GM12874 (cell line): ENCODE results near the gene CA10.

Source experiments
- TF ChIP-seq, protein P1 (sequence below): IDR thresholded peaks from 2 replicates; pipeline ENCODE4 v1.5.1; 2011; ENCODE audit warnings: low read depth, mild to moderate bottlenecking, control low read depth, low read length, moderate library complexity; ENCODE audit not compliant: insufficient read depth

CA10 gene

DNA sequence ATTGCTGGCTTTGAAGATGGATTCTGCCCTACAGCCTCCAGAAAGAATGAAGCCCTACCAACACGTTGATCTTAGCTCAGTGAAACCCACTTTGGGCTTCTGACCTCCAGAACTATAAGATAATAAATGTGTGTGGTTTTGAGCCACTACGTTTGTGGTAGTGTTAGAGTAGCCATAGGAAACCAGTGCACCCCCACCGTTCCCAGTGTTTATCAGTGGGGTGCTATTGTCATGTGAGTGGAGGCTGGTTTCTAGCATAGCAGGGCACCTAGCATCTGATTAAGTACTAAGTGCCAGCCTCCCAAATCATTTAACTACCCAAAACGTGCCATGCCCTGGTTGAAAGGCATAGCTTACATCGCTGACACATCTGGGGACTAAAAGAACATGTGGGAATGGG, 474.3 kb downstream of the CA10 start:
- TF ChIP-seq, protein P1, sequence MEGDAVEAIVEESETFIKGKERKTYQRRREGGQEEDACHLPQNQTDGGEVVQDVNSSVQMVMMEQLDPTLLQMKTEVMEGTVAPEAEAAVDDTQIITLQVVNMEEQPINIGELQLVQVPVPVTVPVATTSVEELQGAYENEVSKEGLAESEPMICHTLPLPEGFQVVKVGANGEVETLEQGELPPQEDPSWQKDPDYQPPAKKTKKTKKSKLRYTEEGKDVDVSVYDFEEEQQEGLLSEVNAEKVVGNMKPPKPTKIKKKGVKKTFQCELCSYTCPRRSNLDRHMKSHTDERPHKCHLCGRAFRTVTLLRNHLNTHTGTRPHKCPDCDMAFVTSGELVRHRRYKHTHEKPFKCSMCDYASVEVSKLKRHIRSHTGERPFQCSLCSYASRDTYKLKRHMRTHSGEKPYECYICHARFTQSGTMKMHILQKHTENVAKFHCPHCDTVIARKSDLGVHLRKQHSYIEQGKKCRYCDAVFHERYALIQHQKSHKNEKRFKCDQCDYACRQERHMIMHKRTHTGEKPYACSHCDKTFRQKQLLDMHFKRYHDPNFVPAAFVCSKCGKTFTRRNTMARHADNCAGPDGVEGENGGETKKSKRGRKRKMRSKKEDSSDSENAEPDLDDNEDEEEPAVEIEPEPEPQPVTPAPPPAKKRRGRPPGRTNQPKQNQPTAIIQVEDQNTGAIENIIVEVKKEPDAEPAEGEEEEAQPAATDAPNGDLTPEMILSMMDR = no peak

DNA sequence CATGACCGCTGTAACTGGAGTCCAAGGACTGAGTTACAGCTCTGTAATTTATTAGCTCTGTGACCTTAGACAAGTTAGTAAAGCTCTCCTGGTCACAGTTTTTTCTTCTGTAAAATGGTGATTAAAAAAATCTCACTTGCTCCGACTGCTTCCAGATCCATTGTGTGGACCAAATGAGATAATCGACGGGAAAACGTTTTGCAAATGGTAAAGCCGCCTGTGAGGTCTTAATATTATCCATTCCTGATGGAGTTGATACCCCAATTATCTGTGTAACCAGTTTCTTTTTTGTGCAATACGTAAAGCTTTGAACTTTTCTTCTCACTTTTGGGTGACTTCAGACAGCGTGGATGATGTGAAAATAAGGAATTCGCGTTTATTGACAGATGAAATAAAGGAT, 475.2 kb downstream of the CA10 start:
- TF ChIP-seq, protein P1 = no peak

DNA sequence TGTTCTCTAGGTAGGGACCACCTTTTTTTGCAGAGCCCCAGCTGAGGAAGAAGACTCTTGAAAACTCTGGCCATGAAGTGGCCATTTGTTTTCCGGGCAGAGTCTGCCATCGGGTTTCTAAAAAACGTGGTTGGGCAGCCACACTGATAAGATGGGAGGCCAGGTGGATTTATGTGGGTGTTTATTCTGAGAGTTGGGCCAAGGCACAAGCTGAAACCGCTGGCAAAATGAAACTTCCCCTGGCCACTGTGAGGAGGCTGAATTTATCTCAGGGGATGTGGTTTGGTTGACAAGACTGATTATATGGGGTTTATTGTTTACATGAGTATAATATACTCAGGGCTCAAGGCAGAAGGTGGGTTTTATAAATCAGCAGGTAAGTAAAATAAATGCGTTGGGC, 476.4 kb downstream of the CA10 start:
- TF ChIP-seq, protein P1 = no peak

DNA sequence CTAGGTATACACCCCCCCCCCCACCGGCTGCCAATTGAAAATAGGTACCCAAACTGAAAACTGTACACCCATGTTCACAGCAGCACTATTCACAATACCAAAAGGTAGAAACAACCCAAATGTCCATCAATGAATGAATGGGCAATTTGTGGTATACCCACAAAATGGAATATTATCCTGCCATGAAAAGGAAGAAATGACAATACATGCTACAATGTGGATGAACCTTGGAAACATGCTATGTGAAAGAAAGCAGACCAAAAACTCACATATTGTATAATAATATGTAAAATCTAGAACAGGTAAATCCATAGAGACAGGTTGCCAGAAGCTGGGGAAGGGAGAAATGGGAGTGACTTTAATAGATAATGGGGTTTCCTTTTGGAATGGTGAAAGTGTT, 480.6 kb downstream of the CA10 start:
- TF ChIP-seq, protein P1 = no peak

DNA sequence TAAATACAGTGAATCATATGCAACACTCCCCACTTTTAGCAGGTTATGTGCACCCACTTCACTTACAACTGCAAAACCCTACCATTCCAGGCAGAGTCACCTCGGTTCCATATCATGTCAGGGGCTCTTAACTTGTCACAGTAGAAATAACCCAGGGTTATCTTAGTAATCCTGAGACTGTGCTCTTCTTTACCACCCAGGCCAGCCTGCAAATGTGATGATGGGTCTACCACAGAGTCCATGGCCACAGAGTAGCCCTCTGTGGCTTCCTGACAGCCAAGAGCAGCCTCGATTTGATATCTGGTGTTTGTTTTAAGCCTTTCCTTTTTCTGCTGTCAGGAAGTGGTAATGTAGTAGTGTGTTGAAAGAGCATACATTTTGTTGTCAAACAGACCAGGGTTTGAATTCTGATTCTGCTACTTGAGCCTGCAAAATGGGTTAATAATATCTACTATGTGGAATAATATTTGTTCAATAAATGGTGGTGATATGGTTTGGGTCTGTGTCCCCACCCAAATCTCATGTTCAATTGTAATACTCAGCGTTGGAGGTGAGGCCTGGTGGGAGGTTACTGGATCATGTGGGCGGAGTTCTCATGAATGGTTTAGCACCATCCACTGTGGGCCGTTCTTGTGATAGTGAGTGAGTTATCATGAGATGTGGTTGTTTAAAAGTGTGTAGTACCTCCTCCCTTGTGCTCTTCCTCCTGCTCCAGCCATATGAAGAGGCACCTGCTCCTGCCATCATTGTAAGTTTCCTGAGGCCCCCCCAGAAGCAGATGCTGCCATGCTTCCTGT, 481.6 kb downstream of the CA10 start:
- TF ChIP-seq, protein P1 = no peak

DNA sequence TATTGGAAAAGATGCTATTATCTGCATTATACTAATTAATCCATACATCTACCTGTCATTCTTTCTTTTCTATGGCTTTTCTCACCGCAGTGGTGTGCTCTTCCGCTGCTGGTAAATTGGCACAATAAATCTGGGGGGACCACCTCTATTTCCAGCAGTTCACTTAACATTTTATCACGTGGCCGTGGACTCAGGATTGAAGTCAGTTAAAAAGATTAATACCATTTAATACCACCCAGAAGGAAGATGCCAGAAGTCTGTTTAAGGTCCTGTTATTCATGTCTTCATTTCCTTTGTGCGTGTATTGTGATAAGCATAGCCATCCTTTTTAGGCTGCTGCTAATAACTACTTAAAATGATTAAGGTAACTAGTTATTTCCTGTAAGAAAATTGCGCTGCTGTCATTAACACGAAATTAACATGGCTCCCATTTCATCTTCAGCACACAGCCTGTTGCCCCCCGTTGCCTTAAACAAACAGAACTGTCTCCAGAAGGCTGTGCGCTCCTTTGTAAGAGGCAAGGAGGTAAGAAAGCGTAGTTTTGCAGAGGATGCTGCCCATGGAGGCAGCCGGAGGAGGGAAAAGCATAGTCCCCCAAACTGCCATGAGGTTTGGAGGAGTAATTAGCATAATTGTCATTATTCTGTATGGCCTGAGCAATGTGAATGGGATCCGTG, 483.8 kb downstream of the CA10 start:
- TF ChIP-seq, protein P1 = no peak

DNA sequence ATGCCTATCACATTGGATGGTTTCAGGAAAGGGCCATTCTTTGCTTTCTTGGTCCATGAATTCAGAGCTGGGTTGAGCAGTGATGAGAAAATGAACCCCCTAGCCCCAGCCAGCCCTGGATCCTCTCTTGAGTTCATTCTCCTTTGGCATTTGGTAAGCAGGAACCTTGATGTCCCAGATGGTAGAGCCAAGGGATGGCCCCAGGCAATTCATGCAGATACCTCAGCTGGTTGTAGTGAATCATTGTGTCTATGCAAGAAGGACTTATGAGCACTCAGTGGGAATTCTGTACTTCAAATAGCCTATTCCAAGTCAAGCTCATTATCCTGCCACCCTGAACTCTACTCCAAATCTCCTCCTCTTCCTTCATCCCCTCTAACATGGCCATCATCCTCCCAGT, 485.4 kb downstream of the CA10 start:
- TF ChIP-seq, protein P1 = no peak
